ENCODE measurements around the gene KRTAP26-1. TPM values are rescaled to one million over a fixed set of nuclear protein-coding genes. Genes with fewer than 3 reads are reported as not detected.

Gene KRTAP26-1
- total RNA-seq, 1 donor from 2014 or later, result not detected

DNA sequence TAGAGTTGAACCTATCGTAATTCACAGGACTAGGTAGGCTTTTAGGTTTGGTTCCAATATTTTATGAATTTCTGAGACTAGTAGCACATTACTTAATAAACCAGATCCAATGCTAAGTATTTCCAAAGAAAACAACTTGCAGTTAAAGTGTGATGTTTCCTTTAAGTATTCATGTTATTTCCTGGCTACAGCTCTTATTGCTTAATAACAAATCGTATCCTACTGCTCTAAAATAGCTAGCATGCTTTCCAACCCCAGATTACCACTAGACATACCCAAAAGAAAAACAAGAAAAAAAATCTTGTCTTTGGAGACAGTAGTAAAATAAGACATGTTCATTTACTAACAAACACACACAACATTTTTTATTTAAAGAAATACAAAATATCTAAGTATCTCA lies 16.5 kb upstream of the KRTAP26-1 start:
- no peak overlapping the region for H3K4me3 ChIP-seq
- TF ChIP-seq, protein P1, sequence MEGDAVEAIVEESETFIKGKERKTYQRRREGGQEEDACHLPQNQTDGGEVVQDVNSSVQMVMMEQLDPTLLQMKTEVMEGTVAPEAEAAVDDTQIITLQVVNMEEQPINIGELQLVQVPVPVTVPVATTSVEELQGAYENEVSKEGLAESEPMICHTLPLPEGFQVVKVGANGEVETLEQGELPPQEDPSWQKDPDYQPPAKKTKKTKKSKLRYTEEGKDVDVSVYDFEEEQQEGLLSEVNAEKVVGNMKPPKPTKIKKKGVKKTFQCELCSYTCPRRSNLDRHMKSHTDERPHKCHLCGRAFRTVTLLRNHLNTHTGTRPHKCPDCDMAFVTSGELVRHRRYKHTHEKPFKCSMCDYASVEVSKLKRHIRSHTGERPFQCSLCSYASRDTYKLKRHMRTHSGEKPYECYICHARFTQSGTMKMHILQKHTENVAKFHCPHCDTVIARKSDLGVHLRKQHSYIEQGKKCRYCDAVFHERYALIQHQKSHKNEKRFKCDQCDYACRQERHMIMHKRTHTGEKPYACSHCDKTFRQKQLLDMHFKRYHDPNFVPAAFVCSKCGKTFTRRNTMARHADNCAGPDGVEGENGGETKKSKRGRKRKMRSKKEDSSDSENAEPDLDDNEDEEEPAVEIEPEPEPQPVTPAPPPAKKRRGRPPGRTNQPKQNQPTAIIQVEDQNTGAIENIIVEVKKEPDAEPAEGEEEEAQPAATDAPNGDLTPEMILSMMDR (IDR thresholded peaks at IDR 0.05), result no peak
- H3K9me3 ChIP-seq, result no peaks in the 10 kb centered on the region
- H3K4me1 ChIP-seq, result peaks cover 0 to 4% of the 10 kb centered on the region in 2 donors
- DNase-seq (ENCODE audit: low spot score in 2 of 2), result no peak
- no peaks in the 10 kb centered on the region for H3K27me3 ChIP-seq
- intact Hi-C loops (cut with DNase I), result no loop called here
- no peaks in the 10 kb centered on the region for H3K36me3 ChIP-seq
- peak overlapping the region in 1 of 2 donors; percentile 42 for H3K27ac ChIP-seq

DNA sequence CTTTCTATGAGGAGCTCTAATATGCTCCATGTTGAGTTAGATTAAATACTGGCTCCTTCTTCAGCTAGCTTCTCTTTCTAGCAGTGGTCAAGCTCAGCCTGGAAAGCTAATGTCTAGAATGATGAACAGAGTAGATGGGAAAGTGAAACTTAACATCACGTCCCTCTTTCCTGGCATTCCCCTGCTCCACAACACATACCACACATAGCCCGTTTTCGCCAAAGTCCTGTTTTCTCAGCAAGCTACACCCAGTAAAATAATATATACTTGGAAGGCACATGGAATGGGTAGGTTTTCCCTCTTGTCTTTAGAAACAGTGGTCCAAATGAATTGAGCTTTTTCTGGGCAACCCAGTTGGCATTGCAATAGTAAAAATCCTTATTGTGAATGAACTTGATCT lies 13.6 kb upstream of the KRTAP26-1 start:
- DNase-seq (ENCODE audit: low spot score in 2 of 2), result no peak
- intact Hi-C loops (cut with DNase I), result no loop called here
- Histone ChIP-seq H3K4me3 (peak overlapping the region in 1 of 2 donors; percentile 1), H3K27me3 (no peaks in the 10 kb centered on the region), H3K9me3 (no peaks in the 10 kb centered on the region), H3K4me1 (peaks cover 0 to 4% of the 10 kb centered on the region in 2 donors), H3K36me3 (no peaks in the 10 kb centered on the region), H3K27ac (peak overlapping the region in 1 of 2 donors; percentile 29)
- TF ChIP-seq, protein P1 (IDR thresholded peaks at IDR 0.05), result no peak

DNA sequence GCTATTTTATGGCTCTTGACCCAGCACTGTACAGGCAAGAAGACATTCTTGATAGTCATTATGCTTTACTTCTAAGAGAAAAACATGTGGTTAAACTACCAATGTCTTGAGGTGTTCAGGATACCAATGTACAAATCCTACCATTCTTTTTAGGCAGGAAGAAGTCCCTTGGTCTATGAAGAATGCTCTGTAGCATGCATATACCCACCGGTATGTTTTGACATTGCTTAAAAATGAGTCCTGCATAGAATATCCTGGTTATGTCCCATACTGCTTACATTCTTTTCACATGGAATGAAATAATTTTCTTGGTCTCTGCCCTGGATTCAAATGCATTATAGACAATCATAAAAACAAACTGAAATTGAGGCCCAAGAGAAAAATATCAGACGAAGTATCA lies 12.6 kb upstream of the KRTAP26-1 start:
- Histone ChIP-seq H3K27me3 (no peaks in the 10 kb centered on the region), H3K27ac (no peak overlapping the region), H3K4me3 (no peak overlapping the region), H3K36me3 (no peaks in the 10 kb centered on the region), H3K9me3 (no peaks in the 10 kb centered on the region), H3K4me1 (peaks cover 0 to 4% of the 10 kb centered on the region in 2 donors)
- intact Hi-C loops (cut with DNase I), result no loop called here
- TF ChIP-seq, protein P1 (IDR thresholded peaks at IDR 0.05), result no peak
- no peak for DNase-seq (ENCODE audit: low spot score in 2 of 2)

DNA sequence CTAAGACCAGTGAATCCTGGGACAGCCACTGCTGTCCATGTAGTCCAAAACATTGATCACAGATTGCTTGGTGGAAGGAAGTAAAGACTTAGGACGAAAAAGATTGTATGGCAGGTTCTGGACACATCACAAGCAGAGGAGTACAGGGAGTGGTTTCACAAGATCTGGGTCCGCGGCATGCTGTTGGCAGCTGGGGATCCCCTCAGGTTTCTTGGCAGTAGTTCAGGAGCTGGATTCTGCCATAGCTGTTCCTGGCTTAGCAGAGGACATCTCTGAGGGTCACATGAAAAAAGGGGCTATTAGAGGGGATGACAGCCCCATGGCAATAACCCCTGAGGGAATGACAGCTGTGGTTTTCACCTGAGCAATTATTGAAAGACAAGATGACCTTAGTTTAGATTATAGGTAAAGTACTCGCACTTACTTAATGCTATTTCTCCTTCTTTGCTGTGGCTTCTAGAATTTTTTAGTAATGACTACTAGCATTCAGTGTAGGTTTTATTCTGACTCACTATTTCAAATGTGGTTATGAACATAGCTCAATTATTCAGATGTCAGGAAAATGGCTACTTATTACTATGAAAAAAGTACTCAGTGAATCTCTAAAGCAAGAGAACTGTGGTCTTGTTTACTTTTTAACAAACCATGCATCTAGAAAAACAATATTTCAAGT lies 9.2 kb upstream of the KRTAP26-1 start:
- Histone ChIP-seq H3K4me1 (no peaks in the 10 kb centered on the region), H3K27ac (no peak overlapping the region), H3K27me3 (no peaks in the 10 kb centered on the region), H3K9me3 (no peaks in the 10 kb centered on the region), H3K36me3 (no peaks in the 10 kb centered on the region), H3K4me3 (no peak overlapping the region)
- TF ChIP-seq, protein P1 (IDR thresholded peaks at IDR 0.05), result no peak
- no peak for DNase-seq (ENCODE audit: low spot score in 2 of 2)
- intact Hi-C loops (cut with DNase I), result no loop called here

DNA sequence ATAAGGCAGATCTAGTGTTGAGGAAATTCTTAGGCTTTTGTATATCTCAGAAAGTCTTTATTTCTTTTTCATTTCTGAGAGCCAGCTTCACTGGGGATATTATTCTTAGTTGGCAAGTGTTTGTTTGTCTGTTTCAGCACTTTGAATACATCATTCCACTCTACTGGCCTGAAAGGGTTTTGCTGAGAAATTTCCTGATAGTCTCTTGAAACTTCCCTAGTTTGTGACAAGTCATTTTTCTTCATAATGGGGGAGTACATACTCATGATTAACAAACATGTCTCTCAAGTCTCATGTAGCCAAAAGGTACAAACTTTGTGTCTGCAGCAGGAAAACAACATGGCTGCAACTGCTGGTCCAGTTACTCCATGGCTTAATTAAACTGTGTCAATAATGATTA lies 6.3 kb upstream of the KRTAP26-1 start:
- Histone ChIP-seq H3K4me1 (no peaks in the 10 kb centered on the region), H3K36me3 (no peaks in the 10 kb centered on the region), H3K9me3 (no peaks in the 10 kb centered on the region), H3K27ac (no peak overlapping the region), H3K27me3 (no peaks in the 10 kb centered on the region), H3K4me3 (no peak overlapping the region)
- intact Hi-C loops (cut with DNase I), result no loop called here
- DNase-seq (ENCODE audit: low spot score in 2 of 2), result no peak
- TF ChIP-seq, protein P1 (IDR thresholded peaks at IDR 0.05), result no peak
